ENCODE results near the gene SLC22A31. TPM values are rescaled to one million over a fixed set of nuclear protein-coding genes. Genes with fewer than 3 reads are reported as not detected.

SLC22A31 gene
- total RNA-seq, 1 donor from 2014 or later = not detected

- Mint-ChIP-seq H3K4me1 (peaks cover 10% of the 10 kb centered on the region), H3K27ac (no peak overlapping the region), H3K27me3 (peaks cover 2% of the 10 kb centered on the region), H3K9me3 (no peaks in the 10 kb centered on the region), H3K36me3 (ENCODE audit: low read depth) (no peaks in the 10 kb centered on the region), H3K4me3 (no peak overlapping the region)
- TF ChIP-seq CTCF (IDR thresholded peaks at IDR 0.05) = no peak
- no peak for DNase-seq
- intact Hi-C loops (cut with micrococcal nuclease) = loop anchor here (5.0 to 10.0 kb wide), 2 partner anchors 75 to 718 kb away; partner anchors contain the start of gene ZFPM1
- POLR2A ChIA-PET = no interaction called here
- no peak for ATAC-seq (ENCODE audit: low read depth)
- CTCF ChIA-PET = no interaction called here
Measured at GRCh38 chr16:89172528-89173173, 27.7 kb downstream of the SLC22A31 start.

- Mint-ChIP-seq H3K27me3 (peaks cover 2% of the 10 kb centered on the region), H3K27ac (no peak overlapping the region), H3K4me1 (peaks cover 12% of the 10 kb centered on the region), H3K36me3 (ENCODE audit: low read depth) (no peaks in the 10 kb centered on the region), H3K4me3 (no peak overlapping the region), H3K9me3 (no peaks in the 10 kb centered on the region)
- POLR2A ChIA-PET = no interaction called here
- CTCF ChIA-PET = no interaction called here
- no peak for TF ChIP-seq CTCF (IDR thresholded peaks at IDR 0.05)
- no peak for DNase-seq
- intact Hi-C loops (cut with micrococcal nuclease) = loop anchor here (5.0 to 10.0 kb wide), 2 partner anchors 75 to 717 kb away; partner anchors contain the start of gene ZFPM1
- no peak for ATAC-seq (ENCODE audit: low read depth)
Measured at GRCh38 chr16:89172171-89172527, 28.2 kb downstream of the SLC22A31 start.

GRCh38 chr16:89171216-89172170 lies 28.8 kb downstream of the SLC22A31 start, which contains the start of gene CDH15:
TSS of gene CDH15 (plus strand) at chr16:89171748. CDS start at chr16:89171832, 84 bp downstream.
- TF ChIP-seq CTCF (IDR thresholded peaks at IDR 0.05) = no peak
- DNase-seq = peak; percentile 84
- ChIA-PET POLR2A (interaction anchor here (0.6 to 1.0 kb wide), 6 partner anchors 46 to 300 kb away, joined by 3 to 5 read pairs (median 4); partner anchors contain the start of gene ZNF778), CTCF (interaction anchor here (1.5 kb wide), 1 partner anchor 434 kb away, joined by 5 read pairs; no protein-coding TSS in a partner anchor)
- Mint-ChIP-seq H3K27ac (no peak within 1 kb of the TSS), H3K4me3 (peak within 1 kb of the TSS; percentile 66), H3K36me3 (ENCODE audit: low read depth) (no peaks in the 10 kb centered on the region), H3K27me3 (peaks cover 2% of the 10 kb centered on the region), H3K4me1 (peaks cover 13% of the 10 kb centered on the region), H3K9me3 (no peaks in the 10 kb centered on the region)
- peak; percentile 96 for ATAC-seq (ENCODE audit: low read depth)
- intact Hi-C loops (cut with micrococcal nuclease) = loop anchor here (1.0 to 10.0 kb wide), 7 partner anchors 21 to 717 kb away; partner anchors contain the start of genes APRT, TRAPPC2L and ZFPM1

GRCh38 chr16:89170346-89171215 lies 29.8 kb downstream of the SLC22A31 start:
- ChIA-PET POLR2A (interaction anchor here (0.6 to 1.0 kb wide), 5 partner anchors 47 to 299 kb away, joined by 3 to 5 read pairs (median 4); partner anchors contain the start of gene ZNF778), CTCF (interaction anchor here (1.5 kb wide), 1 partner anchor 433 kb away, joined by 5 read pairs; no protein-coding TSS in a partner anchor)
- ATAC-seq (ENCODE audit: low read depth) = no peak
- no peak overlapping the region for H3K27ac Mint-ChIP-seq
- intact Hi-C loops (cut with micrococcal nuclease) = loop anchor here (1.0 to 10.0 kb wide), 7 partner anchors 22 to 716 kb away; partner anchors contain the start of genes APRT, TRAPPC2L and ZFPM1
- no peaks in the 10 kb centered on the region for H3K9me3 Mint-ChIP-seq
- peaks cover 16% of the 10 kb centered on the region for H3K4me1 Mint-ChIP-seq
- no peak for DNase-seq
- peak overlapping the region; percentile 66 for H3K4me3 Mint-ChIP-seq
- H3K27me3 Mint-ChIP-seq = peaks cover 2% of the 10 kb centered on the region
- no peak for TF ChIP-seq CTCF (IDR thresholded peaks at IDR 0.05)
- H3K36me3 Mint-ChIP-seq (ENCODE audit: low read depth) = no peaks in the 10 kb centered on the region

All from activated B cell treated with CpG ODN at 0.5 μM for 24 hours (primary cell).